ENCODE data around the gene NDUFA1.

- TF ChIP-seq CTCF (IDR thresholded peaks at IDR 0.05; ENCODE audit: insufficient read depth, low read length) (peak; percentile 38), GABPA (IDR thresholded peaks at IDR 0.05; ENCODE audit: low read depth) (no peak), REST (IDR thresholded peaks at IDR 0.05; ENCODE audit: insufficient replicate concordance, low read depth) (no peak), SPI1 (IDR thresholded peaks at IDR 0.05; ENCODE audit: borderline replicate concordance, low read depth) (no peak), POLR2AphosphoS5 (IDR thresholded peaks at IDR 0.05; ENCODE audit: low read depth) (no peak)
These were observed 9.2 kb downstream of the NDUFA1 start for GRCh38 chrX:119880552-119881437.

Measured in HL-60 (cell line).